Stimulated activated CD8-positive, alpha-beta memory T cell treated with anti-CD3 and anti-CD28 coated beads, Interleukin-4, amount 100 ng/mL, for 1 hour (primary cell): ENCODE results near the gene CDK10.
A peak's percentile ranks its signal among the peaks of the same experiment; 100 is the strongest.

ENCODE experiments used
- DNase-seq, 2 donors: peaks; one replicate each; pipeline ENCODE4 v3.0.0-alpha.2; 2020; ENCODE audit warnings: low read depth in 2 of 2, low spot score in 1 of 2

CDK10 gene

DNA sequence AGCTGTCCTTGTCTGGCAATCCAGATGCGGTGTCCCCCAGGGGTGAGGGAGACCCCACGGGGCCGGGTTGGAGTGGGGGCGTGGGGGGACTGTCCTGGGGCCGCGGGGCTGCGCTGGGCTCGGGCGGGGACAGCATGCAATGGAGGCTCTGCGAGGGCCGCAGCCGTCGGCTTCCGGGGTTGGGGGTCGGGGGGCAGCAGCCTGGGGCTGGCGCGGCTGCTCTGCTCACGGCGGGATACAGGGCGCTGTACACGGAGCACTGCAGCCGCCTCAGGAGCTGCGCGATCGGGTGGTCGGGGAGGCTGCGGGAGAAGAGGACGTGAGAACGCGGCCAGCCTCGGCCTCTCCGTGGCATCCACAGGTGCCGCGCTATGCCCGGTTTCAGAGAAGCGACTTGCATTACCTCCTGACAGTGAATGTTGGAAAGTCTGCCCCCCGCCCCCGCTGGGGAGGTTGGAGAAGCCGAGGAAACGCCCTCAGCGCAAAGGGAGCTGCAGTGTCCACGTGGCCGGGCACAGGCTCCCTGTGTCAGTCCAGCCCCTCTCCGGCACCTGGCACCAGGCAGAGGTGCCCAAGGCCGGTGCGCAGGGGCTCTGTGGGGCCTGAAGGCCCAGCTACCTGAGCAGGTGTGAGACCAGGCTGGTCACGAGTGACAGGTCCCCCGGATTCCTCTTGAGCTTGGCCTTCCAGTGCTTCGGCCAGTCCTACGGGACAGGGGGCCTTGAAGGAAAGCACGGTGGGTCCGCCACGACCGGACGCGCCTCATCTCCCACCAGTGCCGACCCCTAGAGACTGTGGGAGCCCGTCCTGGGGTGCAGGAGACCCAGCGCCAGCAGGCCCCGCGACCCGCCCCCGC, 24.4 kb downstream of the CDK10 start:
- DNase-seq: no peak

DNA sequence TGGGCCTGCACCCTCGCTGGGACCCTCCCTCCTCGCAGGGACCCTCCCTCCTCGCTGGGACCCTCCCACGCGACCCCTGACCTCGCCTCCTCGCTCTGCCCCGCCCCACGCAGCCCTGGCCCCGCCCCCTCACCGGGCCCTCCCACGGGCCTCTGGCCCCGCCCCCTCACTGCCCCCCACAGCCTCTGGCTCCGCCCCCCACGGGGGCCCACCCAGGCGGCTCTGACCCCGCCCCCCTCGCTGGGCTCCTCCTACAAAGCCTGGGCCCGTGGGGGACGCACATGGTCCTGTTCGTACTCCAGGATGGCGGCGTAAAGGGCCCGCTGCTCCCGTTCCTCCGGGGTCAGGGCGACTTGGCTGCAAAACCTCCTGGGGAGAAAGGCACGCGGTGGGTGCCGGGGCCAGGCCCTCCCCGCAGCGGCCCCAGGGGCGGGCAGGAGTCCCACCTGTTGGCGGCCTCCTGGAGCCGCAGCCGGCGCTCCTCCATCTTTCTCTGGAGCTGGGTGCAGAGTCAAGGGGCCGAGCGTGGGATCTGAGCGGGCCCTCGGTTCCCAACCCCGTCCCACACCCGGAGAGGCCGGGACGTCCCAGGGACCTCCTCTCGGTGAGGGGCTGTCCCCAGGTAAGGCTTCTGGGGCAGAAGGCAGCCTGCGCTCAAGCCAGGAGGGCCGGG, 25.2 kb downstream of the CDK10 start:
- peak; percentile 39 to 52 for DNase-seq

DNA sequence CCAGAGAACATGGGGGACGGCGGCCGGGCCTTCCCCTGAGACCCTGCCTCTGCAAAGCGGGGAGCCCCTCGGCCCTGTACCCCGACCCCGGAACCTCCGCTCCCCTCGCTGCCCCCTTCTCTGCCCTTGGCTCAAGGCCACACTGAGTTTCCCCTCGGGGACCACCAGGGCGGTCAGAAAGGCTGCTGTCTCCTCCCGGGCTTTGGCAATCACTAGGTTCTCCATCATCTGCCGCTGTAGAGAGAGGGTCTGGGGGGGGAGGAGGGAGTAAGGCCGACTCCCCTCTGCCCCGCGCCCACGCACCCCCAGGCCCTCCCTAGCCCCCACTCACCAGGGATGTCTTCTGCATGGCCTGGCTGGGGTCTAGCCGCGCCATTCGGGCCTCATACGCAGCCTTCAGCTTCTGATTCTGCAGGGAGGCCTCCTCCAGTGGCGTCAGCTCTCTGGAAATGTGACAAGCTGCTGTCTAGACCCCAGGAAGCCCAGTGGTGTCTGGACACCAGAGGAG, 25.8 kb downstream of the CDK10 start:
- no peak for DNase-seq

DNA sequence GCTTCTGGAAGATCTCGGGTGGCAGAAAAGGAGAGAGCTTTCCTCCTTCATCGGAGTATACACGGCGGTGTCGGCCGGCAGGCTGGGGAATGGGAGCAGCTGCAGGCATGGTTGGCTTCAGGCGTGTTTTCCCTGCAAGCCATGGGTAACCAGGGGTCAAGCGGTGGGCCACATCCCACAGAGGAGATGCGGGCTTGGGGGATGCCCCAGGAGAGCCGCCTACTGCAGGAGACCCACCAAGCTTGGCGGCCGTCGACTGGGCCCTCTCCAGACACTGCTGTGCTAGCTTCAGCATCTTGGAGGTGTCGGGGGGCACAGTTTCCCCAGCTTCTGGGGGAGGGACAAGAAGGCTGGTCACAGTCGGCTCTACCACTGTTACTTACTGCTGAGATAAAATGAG, 30.0 kb downstream of the CDK10 start:
- no peak for DNase-seq

DNA sequence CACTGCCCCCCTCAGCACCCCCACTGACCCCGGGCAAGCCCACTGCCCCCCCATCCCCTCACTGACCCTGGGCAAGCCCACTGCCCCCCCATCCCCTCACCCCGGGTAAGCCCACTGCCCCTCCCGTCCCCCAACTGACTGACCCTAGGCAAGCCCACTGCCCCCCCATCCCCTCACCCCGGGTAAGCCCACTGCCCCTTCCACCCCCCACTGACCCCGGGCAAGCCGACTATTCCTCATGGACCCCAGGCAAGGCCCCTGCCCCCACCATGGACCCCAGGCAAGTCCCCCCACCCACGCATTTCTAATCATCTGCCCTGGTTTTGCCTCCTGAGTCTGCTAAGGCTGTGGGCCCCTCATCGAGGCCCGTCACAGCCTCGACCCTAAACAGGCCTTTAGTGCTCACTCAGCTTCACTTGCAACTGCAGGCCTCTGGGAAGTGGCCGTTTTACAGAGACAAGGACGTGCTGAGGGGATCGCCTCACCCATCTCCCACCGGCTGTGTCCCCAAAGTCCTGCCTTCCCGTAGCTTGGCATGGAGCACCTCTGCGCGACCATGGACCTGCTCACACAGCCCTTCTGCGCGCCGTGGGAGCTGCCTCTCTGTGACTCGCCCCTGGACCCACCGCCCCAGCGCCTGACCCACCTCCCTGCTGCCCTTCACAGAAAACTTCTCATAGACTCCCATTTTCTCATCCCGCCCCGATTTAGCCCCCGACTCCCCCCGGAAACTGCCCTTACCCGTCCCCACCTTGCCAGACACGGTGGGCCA, 30.6 kb downstream of the CDK10 start:
- DNase-seq: no peak

DNA sequence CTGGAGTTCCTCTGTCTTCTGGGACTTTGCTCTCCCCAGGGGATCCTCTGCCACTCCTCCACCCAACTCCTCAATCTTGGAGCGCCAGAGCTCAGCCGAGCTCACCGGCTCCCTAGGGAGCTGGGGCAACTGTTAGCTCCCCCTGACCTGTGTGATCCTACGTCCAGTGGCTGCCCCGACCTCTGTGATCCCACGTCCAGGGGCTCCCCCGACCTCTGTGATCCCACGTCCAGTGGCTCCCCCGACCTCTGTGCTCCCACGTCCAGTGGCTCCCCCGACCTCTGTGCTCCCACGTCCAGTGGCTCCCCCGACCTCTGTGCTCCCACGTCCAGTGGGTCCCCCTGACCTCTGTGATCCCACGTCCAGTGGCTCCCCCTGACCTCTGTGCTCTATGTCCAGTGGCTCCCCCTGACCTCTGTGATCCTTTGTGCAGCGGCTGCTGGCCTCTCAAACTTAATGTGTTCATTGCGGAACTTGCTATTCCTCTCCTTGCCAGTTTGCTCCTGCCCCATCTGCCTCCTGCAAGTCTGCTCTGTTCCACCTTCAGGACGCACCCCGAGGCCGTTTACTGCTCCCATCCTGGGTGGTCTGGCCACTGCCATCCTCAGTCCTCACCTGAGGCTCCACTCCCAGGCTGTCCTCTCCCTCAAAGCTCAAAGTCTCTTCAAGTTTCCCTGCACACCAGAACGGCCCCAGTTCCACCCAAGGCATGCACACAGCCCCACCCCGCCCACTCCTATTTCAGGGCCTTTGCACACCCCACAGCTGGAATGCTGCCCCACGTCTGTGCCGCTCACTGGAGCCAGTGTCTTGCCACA, 31.4 kb downstream of the CDK10 start:
- DNase-seq: no peak

DNA sequence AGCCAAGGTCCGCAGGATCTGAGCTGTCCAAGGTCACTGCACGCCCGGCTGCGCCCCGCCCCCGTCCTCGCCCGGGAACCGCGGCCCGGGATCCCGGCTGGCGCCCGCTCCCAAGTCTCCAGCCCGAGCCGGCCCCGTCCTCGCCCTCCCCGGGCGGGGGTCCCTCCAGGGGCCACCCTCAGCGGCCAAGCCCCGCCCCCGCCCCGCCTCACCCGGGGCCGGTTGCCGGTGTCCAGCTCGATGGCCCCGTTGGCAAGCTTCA, 34.0 kb downstream of the CDK10 start:
- DNase-seq: no peak

- DNase-seq: peak; percentile 69 to 74
These were observed 34.5 kb downstream of the CDK10 start, which contains the start of the genes VPS9D1 and ZNF276 for GRCh38 chr16:89720813-89721545. Gene VPS9D1 (minus strand): TSS chr16:89720898. CDS start chr16:89720861, 37 bp downstream. Gene ZNF276 (plus strand): TSS chr16:89721537. CDS start chr16:89721641, 104 bp downstream.

GRCh38 chr16:89721546-89722391, 35.3 kb downstream of the CDK10 start:
- peak; percentile 74 to 81 for DNase-seq

- peak; percentile 33 to 45 for DNase-seq
These were observed 36.1 kb downstream of the CDK10 start for GRCh38 chr16:89722392-89723278.

GRCh38 chr16:89723279-89724250, 37.1 kb downstream of the CDK10 start:
- peak; percentile 43 to 70 for DNase-seq

- no peak for DNase-seq
These were observed 41.1 kb downstream of the CDK10 start for GRCh38 chr16:89727406-89728120.

DNA sequence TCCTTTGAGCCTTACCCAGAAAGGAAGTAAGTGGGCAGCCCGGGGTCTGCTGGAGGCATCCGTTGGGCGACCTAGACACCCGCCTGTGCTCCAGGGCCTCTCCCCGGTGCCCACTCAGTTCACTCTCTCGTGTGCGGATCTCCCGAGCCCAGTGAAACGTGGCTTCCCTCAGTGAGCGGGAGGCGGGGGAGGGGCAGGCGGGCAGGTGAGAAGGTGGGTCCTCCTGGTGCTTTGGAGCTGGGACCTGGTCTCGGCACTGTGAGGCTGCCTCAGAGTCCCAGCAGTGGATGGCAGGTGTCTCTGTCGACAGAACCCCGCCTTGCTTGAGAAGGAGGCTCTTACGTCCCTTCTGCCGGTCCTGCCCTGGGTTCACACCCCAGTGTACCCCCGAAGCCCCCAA, 42.8 kb downstream of the CDK10 start:
- DNase-seq: no peak

DNA sequence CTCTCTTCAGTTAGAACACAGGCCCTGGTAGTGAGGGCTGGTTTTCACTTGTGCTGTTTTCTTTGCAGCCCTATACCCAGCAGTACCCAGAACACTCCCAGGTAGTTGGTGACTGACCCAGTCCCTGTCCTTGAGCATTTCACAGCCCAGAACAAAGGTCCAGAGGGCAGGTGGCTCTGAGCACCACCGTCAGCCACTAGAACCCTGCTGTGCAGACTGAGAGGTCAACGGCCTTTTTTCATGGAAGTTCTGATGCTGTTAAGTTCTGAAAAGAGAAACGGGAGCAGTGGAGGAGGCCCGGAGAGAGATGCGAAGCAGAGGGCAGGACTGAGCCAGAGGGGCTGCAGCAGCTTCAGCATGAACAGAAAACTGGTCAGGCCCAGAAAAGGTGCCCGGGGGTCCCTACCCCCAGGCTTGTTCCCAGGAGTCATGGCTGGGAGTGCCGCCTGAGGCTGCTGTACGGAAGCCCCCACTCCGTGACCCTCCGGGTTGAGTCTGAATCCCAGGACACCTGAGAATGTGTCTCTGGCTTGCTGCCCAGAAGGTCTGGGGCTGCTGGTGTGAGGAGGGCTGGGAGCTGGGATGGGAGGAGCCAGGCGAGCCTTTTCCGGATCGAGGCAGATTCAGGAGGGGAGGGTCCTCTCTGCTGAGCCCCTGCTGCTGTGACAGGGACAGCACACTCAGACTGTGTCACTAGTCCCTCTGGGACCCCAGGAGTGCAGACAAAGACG, 43.5 kb downstream of the CDK10 start:
- DNase-seq: no peak

GRCh38 chr16:89730610-89731234, 44.2 kb downstream of the CDK10 start:
- DNase-seq: no peak
